GM18870 (cell line): ENCODE results near the gene FAM174C.

Experiments
- ATAC-seq: cut with Tn5 transposase; IDR thresholded peaks from one replicate; pipeline ENCODE4 v1.9.1; 2021; ENCODE audit warnings: moderate library complexity; ENCODE audit not compliant: unreplicated experiment

FAM174C gene

GRCh38 chr19:1260749-1261537 is 14.4 kb upstream of the FAM174C start:
- no peak for ATAC-seq

DNA sequence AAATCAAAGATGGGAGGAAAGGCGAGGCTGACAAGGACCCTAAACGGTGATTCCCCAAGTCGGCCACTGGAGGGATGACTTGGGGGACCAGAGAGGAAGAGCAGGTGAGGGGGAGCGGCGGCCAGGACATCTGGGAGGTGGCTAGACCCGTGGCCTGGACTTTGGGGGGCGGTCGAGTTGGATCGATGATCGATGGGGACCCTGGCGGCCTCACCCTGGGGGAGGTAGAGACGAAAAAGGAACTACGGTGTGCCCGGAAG is 13.9 kb upstream of the FAM174C start:
- ATAC-seq, result no peak

- no peak for ATAC-seq
Measured at GRCh38 chr19:1261798-1262622, 13.3 kb upstream of the FAM174C start.

DNA sequence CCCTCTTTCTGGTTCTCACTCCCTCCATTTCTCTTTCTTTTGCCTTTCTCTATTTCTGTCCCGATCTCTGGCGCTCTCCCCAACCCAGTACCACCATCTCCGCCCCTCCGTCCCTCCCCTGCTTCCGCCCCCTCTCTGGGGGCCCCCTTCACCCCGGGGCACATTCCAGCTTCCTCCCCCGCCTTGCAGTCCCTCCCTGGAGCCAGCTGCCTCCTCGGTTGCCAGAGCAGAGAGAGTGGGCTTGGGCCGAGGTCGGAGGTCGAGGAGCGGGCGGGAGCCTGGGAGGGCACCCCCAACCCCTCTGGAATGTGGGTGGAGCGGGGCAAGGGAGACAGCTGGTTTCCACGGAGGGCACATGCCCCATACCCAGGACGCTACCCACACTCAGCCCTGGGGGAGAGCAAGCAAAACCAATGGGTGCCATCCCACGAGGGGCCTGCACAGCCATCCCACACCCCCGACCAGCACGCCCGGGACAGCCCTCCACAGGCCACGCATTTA is 12.7 kb upstream of the FAM174C start:
- ATAC-seq, result no peak

DNA sequence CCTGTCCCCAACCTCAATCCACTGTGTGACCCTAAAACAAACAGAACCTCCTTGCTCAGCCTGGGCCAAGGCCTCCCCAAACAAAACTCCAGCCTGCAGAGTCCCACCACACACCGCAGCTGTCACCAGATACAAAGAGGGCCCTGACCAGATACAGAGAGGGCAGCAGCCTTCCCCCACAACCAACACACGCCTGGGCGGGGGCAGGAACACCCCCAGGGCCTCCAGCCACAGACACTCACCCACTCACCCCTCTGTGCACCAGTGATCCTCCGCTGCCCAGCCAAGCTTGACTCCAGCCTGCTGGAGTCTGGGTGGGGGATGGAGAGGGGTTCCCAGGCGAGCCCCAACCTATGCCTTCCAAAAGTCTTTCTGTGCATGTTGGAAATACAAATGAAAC is 12.1 kb upstream of the FAM174C start:
- no peak for ATAC-seq

GRCh38 chr19:1264801-1265614 is 10.3 kb upstream of the FAM174C start:
- ATAC-seq, result no peak

- ATAC-seq, result no peak
Measured at GRCh38 chr19:1265615-1266128, 9.7 kb upstream of the FAM174C start.

DNA sequence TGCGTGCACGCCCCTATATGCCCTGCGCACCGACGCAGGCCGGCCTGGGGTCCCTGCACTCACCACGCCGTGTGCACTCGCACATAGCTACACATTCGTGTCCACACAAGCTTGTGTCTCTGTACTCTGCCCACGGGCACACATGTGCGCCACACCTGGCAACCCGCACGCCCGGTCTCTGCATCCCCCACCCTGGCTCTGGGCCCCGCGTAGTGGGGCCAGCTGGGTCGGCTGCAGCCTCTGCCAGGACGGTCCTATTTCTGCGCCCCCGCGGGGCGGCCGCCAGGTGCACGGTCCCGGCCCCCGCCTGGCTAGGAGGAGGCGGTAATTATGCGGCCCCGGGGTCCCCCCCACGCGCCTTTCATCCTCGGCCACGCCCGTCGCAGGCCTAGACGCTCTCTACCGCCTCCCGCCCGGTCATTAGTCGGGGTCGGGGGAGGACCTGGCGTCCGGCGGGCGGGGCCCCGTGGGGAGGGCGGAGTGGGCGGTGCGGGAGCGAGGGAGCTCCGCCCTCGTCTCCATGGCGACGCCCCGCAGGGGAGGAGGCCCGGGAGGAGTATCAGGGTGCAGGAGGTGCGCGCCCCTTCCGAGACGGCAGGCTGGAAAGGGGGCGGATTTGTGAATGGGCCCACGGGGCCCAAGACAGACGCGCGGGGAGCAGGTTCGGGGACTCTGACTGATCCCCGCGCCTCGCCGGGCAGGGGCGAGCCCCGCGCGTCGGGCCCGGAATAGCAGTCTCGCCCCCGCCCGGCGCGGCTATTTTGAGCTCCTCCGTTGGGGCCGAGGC is 9.0 kb upstream of the FAM174C start:
- ATAC-seq, result peak; percentile 32

- peak; percentile 11 for ATAC-seq
Measured at GRCh38 chr19:1266916-1267476, 8.3 kb upstream of the FAM174C start.

- no peak for ATAC-seq
Measured at GRCh38 chr19:1267477-1268225, 7.7 kb upstream of the FAM174C start.

DNA sequence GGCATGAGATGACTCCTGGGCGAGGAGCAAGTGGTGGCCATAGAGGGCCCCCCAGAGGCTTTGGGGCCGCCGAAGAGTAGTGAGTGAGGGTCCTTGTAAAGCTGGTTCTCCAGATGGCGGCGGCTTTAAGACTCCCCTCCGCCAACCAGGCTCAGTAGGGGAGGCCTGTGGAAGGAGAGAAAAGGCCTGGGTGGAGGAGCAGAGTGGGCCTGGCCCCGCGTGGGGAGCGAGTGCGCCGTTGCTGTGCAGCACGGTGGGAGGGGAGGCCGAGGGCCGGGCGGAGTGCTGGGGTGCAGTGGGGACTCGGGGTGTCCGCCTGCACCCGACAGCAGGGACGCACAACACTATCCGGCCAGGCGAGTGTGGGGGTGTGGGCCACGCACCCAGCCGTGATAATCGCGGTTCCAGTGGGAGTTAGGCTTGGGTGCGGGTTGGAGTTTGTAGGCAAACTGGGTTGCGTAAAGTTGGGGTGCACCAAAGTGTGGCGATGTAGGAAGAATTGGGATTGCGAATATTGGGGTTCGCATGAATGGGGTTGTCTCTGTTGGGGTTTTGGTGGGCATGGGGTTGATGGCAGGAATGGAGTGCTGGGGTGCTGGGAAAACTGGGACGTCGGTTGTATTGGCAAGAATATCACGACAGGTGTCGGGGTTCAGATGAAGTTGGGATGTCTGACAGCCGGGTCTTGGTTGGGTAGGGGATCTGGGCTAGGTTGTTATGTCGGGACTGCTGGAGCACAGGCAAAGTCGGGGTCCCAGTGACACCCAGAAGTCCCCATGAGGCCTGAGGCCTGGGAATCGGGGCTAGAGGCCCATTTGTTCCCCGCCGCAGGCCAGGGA is 6.9 kb upstream of the FAM174C start:
- no peak for ATAC-seq

DNA sequence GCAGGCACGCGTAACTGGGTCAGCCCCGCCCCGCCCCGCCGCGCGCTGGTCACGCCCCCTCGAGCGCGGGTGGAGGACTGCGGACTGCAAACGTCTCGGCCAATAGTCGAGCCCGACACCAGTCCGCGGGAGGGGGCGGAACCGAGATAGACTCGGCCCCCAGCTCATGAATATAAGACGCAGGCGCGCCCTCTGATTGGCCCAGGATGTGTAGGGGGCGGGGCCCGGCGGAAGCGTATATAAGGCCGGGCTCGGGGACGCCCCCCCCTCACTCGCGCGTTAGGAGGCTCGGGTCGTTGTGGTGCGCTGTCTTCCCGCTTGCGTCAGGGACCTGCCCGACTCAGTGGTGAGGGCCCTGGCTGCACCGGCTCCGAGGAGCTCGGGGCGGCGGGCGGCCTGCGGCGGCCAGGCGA is 6.3 kb upstream of the FAM174C start, which contains the start of gene CIRBP:
TSS of gene CIRBP (plus strand) at position 268 of the 413 bp plus-strand sequence. CDS start 1,602 bp downstream, outside the sequence.
- ATAC-seq, result peak; percentile 48

GRCh38 chr19:1269478-1270212 is 5.7 kb upstream of the FAM174C start:
- ATAC-seq, result peak; percentile 4

DNA sequence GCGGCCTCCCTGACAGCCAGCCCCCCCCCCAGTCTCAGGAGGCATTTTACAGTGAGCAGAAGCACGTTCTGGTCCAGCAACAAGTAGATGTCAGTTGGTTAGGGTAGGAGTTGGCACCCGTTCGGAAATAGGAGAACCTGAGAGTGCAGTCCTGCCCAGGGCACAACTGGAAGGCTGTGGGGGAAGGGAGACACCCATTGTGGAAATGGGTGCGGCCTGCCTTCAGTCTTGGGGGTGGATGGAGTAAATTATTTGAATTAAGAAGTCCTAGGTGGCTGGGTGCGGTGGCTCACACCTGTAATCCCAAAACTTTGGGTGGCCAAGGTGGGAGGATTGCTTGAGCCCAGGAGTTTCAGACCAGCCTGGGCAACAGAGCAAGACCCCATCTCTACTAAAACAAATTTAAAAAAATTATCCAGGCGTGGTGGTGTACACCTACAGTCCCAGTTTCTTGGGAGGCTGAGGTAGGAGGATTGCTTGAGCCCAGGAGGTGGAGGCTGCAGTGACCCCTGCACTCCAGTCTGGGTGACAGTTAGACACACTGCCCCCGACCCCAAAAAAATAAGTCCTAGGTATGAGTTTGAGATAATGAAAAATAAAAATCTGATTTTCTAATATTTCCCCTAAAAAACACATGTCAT is 5.0 kb upstream of the FAM174C start:
- ATAC-seq, result no peak

DNA sequence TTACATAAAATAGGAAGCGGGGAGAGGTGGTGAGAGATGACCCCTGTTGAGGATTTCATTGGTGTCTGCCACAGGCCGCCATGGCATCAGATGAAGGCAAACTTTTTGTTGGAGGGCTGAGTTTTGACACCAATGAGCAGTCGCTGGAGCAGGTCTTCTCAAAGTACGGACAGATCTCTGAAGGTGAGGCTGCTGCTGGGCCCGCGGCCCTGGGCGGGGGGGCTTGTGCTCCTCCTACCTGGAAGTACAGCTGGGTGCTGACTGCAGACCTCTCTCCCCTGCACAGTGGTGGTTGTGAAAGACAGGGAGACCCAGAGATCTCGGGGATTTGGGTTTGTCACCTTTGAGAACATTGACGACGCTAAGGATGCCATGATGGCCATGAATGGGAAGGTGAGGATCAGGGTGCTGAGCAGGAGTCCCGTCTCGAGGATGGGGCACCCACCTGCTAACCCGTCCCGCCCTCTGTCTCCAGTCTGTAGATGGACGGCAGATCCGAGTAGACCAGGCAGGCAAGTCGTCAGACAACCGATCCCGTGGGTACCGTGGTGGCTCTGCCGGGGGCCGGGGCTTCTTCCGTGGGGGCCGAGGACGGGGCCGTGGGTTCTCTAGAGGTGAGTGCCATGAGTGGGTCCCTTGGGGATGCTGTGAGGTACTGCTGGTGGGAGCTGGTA is 4.3 kb upstream of the FAM174C start:
- ATAC-seq, result no peak

- ATAC-seq, result no peak
Measured at GRCh38 chr19:1271528-1272422, 3.6 kb upstream of the FAM174C start.
